ENCODE measurements around the gene RAB9A. TPM values are rescaled to one million over a fixed set of nuclear protein-coding genes. Genes with fewer than 3 reads are reported as not detected.
A peak's percentile ranks its signal among the peaks of the same experiment; 100 is the strongest.

The RAB9A gene
- total and polyA plus RNA-seq, 2 experiments from 2014 or later = 33.7 to 36.3 TPM

DNA sequence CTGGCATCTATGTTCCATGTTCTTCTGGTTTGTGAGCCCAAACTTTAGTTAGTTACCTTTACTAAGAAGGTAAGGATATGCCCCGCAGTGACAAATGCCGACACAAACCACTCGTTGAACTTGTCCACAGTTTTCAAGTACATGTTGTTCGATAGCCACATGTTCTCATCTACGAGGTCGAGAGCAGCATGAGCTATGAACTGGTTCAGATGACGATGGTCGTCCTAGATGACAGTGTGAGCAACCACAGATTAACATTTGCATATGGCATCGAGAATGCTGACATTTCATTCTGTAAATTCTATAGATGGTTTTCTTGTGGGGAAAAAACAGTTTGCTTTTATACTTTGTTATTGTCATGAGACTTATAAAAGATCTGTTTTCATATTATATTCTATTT lies 27.5 kb downstream of the RAB9A start:
- DNase-seq (ENCODE audit: low read depth in 1 of 2, low spot score in 1 of 2) = peak in 1 of 2 donors; percentile 41
- Histone ChIP-seq H3K4me3 (no peak overlapping the region), H3K27me3 (no peaks in the 10 kb centered on the region), H3K4me1 (ENCODE audit: low read depth) (peaks cover 3% of the 10 kb centered on the region), H3K9me3 (ENCODE audit: low read depth) (no peaks in the 10 kb centered on the region), H3K36me3 (peaks cover 38% of the 10 kb centered on the region), H3K27ac (no peak overlapping the region)
- TF ChIP-seq, protein P1, sequence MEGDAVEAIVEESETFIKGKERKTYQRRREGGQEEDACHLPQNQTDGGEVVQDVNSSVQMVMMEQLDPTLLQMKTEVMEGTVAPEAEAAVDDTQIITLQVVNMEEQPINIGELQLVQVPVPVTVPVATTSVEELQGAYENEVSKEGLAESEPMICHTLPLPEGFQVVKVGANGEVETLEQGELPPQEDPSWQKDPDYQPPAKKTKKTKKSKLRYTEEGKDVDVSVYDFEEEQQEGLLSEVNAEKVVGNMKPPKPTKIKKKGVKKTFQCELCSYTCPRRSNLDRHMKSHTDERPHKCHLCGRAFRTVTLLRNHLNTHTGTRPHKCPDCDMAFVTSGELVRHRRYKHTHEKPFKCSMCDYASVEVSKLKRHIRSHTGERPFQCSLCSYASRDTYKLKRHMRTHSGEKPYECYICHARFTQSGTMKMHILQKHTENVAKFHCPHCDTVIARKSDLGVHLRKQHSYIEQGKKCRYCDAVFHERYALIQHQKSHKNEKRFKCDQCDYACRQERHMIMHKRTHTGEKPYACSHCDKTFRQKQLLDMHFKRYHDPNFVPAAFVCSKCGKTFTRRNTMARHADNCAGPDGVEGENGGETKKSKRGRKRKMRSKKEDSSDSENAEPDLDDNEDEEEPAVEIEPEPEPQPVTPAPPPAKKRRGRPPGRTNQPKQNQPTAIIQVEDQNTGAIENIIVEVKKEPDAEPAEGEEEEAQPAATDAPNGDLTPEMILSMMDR (IDR thresholded peaks at IDR 0.05; ENCODE audit: low read depth, low read length) = no peak

DNA sequence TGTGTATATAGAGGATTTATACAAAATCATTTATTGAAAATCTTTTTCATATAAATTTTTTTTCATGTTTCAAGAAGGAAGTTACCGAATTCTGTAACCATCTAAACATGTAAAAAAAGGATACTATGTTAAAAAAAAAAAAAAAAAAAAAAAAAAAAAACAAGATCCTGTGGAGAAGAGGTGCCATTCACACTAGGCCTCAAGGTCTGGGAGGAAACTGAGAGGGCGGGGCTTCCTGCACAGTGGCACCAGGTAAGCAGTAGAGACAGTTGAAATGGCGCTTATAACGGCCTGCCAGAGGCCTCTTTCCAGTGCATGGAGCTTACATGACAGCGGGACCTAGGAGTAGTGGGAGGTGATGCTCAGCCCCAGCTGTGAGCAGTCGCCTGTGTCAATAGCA lies 28.0 kb downstream of the RAB9A start:
- Histone ChIP-seq H3K9me3 (ENCODE audit: low read depth) (no peaks in the 10 kb centered on the region), H3K4me1 (ENCODE audit: low read depth) (peaks cover 6% of the 10 kb centered on the region), H3K27me3 (no peaks in the 10 kb centered on the region), H3K4me3 (no peak overlapping the region), H3K27ac (no peak overlapping the region), H3K36me3 (peaks cover 38% of the 10 kb centered on the region)
- TF ChIP-seq, protein P1 (IDR thresholded peaks at IDR 0.05; ENCODE audit: low read depth, low read length) = no peak
- no peak for DNase-seq (ENCODE audit: low read depth in 1 of 2, low spot score in 1 of 2)

DNA sequence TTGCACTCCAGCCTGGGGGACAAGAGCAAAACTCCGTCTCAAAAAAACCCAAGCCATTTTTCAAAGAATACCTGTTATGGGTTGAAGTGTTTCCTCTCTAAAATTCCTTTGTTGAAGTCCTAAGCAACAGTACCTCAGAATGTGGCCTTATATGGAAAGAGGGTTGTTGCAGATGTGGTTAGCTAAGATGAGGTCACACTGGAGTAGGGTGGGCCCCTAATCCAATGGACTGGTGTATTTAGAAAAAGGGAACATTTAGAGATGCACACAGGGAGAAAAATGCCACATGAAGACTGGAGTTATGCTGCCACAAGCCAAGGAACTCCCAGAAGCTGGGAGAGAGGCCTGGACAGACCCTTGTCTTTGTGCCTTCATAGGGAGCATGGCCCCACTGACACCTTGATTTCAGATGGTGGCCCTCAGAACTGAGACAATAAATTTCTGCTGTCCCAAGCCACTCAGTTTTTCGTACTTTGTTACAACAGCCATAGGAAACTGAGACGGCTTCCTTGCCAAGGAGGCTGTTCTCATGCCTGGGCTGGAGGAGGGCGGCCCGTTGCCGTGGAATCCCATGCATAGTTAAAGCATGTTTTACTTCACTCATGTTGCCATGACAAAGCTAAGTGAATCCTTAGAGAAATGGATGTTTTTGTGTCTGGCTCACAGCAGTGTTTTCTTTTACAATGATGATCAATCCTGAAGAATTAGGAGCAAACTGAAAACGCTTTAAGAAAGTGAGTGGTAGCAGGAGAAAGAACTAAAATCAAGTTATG lies 29.0 kb downstream of the RAB9A start:
- TF ChIP-seq, protein P1 (IDR thresholded peaks at IDR 0.05; ENCODE audit: low read depth, low read length) = no peak
- H3K9me3 ChIP-seq (ENCODE audit: low read depth) = no peaks in the 10 kb centered on the region
- no peak overlapping the region for H3K4me3 ChIP-seq
- peak in 1 of 2 donors; percentile 44 for DNase-seq (ENCODE audit: low read depth in 1 of 2, low spot score in 1 of 2)
- peaks cover 38% of the 10 kb centered on the region for H3K36me3 ChIP-seq
- peaks cover 10% of the 10 kb centered on the region for H3K4me1 ChIP-seq (ENCODE audit: low read depth)
- H3K27me3 ChIP-seq = no peaks in the 10 kb centered on the region
- peak overlapping the region; percentile 19 for H3K27ac ChIP-seq

DNA sequence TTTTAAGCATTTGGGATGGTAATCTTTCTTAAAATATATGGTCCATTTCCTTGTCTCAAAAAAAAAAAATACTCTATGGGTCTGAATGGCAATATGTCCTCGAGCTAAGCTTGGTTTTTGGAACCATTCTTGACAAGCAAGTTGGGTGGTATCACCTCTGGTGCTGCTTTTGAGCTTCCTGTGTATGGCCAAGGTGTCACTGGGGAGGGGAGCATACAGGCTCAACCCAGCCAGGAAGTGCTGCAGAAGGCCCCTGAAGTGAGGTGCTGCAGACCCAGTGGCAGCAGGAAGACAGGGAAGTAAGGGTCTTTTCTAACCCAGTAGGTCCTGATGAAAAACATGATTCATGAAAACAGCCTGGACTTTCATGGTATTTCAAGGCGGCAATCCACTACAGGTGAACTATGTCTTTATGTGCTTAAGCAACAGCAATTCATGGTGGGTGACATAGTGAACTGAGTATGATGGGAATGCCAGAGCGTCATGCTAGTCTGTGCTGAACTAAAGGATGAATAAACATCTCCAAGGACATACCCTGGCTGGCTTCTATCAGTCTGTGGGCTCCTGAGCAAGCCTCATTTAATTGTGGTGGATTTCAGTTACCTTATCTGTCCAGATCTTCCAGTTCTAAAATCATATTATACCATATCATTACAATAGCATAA lies 30.4 kb downstream of the RAB9A start:
- no peaks in the 10 kb centered on the region for H3K27me3 ChIP-seq
- TF ChIP-seq, protein P1 (IDR thresholded peaks at IDR 0.05; ENCODE audit: low read depth, low read length) = no peak
- no peak for DNase-seq (ENCODE audit: low read depth in 1 of 2, low spot score in 1 of 2)
- H3K36me3 ChIP-seq = peaks cover 30% of the 10 kb centered on the region
- no peaks in the 10 kb centered on the region for H3K9me3 ChIP-seq (ENCODE audit: low read depth)
- H3K4me1 ChIP-seq (ENCODE audit: low read depth) = peaks cover 10% of the 10 kb centered on the region
- H3K4me3 ChIP-seq = no peak overlapping the region
- no peak overlapping the region for H3K27ac ChIP-seq

DNA sequence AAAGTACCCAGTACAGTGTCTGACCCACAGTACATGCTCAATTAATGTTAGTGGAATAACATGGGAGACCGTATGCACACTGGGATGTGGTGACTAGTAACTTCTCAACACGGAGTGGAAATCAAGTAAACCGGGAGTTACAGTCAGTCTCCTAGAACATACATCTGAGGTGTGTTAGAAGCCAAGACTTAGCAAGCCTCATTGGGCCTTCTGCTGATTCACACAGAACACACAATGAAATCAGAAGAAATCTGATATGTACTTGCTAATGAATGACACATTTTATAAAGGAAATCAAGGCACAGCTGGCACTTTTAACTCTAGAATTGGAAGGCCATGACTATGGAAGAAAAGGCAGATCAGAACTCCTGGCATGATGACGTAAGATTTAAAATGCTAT lies 32.4 kb downstream of the RAB9A start:
- peak overlapping the region; percentile 62 for H3K27ac ChIP-seq
- H3K4me1 ChIP-seq (ENCODE audit: low read depth) = peaks cover 10% of the 10 kb centered on the region
- no peaks in the 10 kb centered on the region for H3K9me3 ChIP-seq (ENCODE audit: low read depth)

More for the DNA sequence above, 32.4 kb downstream of the RAB9A start:
- DNase-seq (ENCODE audit: low read depth in 1 of 2, low spot score in 1 of 2) = no peak
- TF ChIP-seq, protein P1 (IDR thresholded peaks at IDR 0.05; ENCODE audit: low read depth, low read length) = no peak
- H3K36me3 ChIP-seq = peaks cover 11% of the 10 kb centered on the region
- H3K4me3 ChIP-seq = no peak overlapping the region
- no peaks in the 10 kb centered on the region for H3K27me3 ChIP-seq

Measured in cardiac muscle cell (in vitro differentiated cells and primary cell).